ENCODE measurements around the gene TDP2.
"Not testable (repeated sequence)": the region's sequence is repeated elsewhere in the genome, so short reads cannot be mapped to it uniquely, and the experiment has no call there.

Gene TDP2

GRCh38 chr6:24666641-24667377 is at the start of gene TDP2, which contains the start of gene ACOT13:
Gene TDP2, minus strand, starts transcription at chr6:24666899. Its CDS starts 37 bp downstream, at chr6:24666862.
Gene ACOT13, plus strand, starts transcription at chr6:24667077. Its CDS starts 187 bp downstream, at chr6:24667264.
- peak; percentile 94 for DNase-seq (ENCODE audit: low spot score)

DNA sequence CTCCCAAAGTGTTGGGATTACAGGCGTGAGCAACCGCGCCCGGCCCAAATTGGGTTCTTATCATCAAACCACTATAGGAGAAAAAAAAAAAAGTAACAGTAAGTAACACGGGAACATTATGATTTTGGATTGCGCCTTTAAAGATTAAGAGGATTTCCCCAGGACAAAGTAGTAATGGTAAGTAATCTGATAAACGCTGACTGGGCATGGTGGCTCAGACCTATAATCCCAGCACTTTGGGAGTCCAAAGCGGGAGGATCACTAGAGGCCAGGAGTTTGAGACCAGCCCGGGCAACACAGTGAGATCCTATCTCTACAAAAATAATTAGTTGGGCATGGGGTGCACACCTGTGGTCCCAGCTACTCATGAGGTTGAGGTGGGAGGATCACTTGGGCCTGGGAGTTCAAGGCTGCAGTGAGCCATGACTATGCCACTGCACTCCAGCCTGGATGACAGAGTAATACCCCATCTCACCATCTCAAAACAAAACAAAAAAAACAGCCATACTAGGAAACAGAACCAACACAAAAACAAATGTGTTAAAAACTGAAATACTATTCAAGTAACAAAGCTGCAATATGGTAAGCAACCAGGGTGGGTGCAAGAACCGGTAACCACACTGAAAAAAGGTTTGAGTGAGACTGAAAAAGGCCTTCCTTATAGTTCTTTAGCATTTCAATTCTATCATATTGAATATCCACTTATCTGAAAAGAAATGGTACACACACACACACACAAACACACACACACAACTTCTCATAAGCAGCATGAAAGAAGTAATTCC is 44.0 kb upstream of the TDP2 start:
- no peak for DNase-seq (ENCODE audit: low spot score)

GRCh38 chr6:24709014-24709711 is 42.5 kb upstream of the TDP2 start:
- DNase-seq (ENCODE audit: low spot score): no peak

DNA sequence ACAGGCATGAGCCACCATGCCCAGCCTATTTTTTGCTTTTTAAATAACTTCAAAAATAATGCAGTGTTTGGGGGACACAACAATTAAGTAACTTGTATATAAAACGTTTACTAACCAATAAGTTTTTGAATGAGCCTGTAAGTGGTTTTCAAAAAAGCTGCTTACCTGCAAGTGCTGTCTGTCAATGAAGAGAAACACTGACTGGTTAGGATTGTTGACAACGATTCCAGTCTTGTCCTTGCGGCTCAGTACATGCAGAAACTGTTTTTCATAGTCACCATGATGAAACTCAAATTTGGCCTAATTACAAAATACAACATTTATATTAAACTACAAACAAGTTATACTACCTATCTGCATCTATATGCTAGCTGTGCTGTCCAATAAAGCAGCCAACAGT is 41.9 kb upstream of the TDP2 start:
- no peak for DNase-seq (ENCODE audit: low spot score)

- no peak for DNase-seq (ENCODE audit: low spot score)
Measured at GRCh38 chr6:24704468-24704867, 37.8 kb upstream of the TDP2 start.

GRCh38 chr6:24702720-24703282 is 36.1 kb upstream of the TDP2 start:
- DNase-seq (ENCODE audit: low spot score): no peak

GRCh38 chr6:24699521-24700359 is 33.0 kb upstream of the TDP2 start:
- no peak for DNase-seq (ENCODE audit: low spot score)

- no peak for DNase-seq (ENCODE audit: low spot score)
Measured at GRCh38 chr6:24696097-24696496, 29.4 kb upstream of the TDP2 start.

- not testable (repeated sequence) for DNase-seq (ENCODE audit: low spot score)
Measured at GRCh38 chr6:24695635-24696034, 28.9 kb upstream of the TDP2 start.

DNA sequence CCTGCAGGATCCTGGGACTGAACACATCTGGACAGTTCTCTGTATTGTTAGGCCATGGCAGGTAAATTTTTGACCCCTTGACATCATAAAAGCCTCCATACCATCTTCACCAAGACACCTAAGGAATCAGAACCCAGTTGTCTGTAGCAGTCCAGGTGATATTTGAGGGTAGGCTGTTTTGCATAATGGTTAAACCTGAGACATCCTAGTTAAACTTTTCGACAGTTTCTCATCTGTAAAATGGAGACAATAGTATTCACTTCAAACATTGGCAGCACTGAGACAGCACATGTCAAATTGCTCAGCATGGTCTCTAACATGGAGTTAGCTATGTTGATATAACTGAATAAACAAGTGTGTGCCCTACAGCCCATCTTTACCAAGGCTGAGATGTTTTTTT is 27.5 kb upstream of the TDP2 start:
- DNase-seq (ENCODE audit: low spot score): no peak

- DNase-seq (ENCODE audit: low spot score): no peak
Measured at GRCh38 chr6:24692848-24693592, 26.3 kb upstream of the TDP2 start.

- DNase-seq (ENCODE audit: low spot score): no peak
Measured at GRCh38 chr6:24692415-24692814, 25.7 kb upstream of the TDP2 start.

GRCh38 chr6:24692003-24692402 is 25.3 kb upstream of the TDP2 start:
- DNase-seq (ENCODE audit: low spot score): no peak

- no peak for DNase-seq (ENCODE audit: low spot score)
Measured at GRCh38 chr6:24691550-24691949, 24.9 kb upstream of the TDP2 start.

DNA sequence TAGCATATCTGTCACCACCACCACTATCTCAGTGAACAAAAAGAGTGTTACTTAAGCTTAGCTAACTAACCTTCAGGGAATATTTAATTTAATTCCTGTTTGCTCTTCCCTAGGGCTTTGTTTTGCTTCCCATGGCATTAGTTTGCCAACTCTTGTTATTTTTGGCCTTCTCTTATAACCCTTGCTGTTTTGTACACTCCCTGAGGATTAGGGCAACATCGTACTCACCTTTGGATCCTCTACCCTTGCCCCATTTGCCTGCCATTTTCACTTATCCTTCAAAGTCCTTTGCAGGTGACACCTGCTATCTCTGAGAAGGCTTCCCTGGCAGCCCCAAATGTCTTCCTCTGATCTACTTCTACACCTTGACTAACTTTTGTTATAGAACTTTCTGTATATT is 23.9 kb upstream of the TDP2 start:
- DNase-seq (ENCODE audit: low spot score): no peak

- DNase-seq (ENCODE audit: low spot score): no peak
Measured at GRCh38 chr6:24689964-24690363, 23.3 kb upstream of the TDP2 start.

DNA sequence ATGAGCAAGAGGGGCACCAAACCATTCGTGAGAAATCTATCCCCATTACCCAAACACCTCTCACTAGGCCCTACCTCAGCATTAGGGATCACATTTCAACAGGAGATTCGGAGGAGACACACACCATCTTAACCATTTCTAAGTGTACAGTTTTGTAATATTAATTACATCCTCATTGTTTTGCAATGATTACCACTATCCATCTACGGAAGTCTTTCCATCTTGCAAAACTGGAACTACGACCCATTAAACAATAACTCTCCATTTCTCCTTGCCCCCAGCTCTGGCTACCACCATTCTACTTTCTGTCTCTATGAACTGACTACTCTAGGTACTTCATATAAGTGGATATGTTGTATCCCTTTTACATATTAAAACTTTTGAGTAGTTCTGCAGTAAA is 20.2 kb upstream of the TDP2 start:
- no peak for DNase-seq (ENCODE audit: low spot score)

DNA sequence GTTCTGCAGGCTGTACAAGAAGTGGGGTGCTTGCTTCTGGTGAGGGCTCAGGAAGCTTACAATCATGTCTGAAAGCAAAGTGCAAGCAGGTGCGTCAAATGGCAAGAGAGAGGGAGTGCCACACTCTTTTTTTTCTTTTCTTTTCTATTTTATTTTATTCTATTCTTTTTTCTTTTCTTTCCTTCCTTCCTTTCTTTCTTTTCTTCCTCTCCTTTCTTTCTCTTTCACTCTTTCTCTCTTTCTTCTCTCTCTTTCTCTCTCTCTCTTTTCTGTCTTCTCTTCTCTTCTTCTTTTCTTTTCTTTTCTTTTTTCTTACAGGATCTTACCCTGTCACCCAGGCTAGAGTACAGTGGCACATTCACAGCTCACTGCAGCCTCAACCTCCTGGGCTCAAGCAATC is 19.7 kb upstream of the TDP2 start:
- no peak for DNase-seq (ENCODE audit: low spot score)

- DNase-seq (ENCODE audit: low spot score): no peak
Measured at GRCh38 chr6:24683297-24684296, 16.9 kb upstream of the TDP2 start.

GRCh38 chr6:24680582-24680981 is 13.9 kb upstream of the TDP2 start:
- DNase-seq (ENCODE audit: low spot score): no peak
